Ascending aorta (tissue), 2 donors: ENCODE results near the gene IFT74. TPM values are rescaled to one million over a fixed set of nuclear protein-coding genes. Genes with fewer than 3 reads are reported as not detected.

Experiments used
- DNase-seq, 2 donors: peaks; one replicate each; pipeline ENCODE4 v3.0.0-alpha.2; 2019; ENCODE audit warnings: low spot score in 2 of 2
- H3K27ac ChIP-seq, 2 donors: fragments of 200-600 bp; sonication (generic); one replicate each; pipeline ENCODE4 v1.5.1; 2016 to 2017; ENCODE audit warnings: mild to moderate bottlenecking in 1 of 2
- H3K27me3 ChIP-seq: fragments of 200-600 bp; sonication (generic); one replicate; pipeline ENCODE4 v1.5.1; 2017
- H3K36me3 ChIP-seq, 2 donors: fragments of 200-600 bp; sonication (generic); one replicate each; pipeline ENCODE4 v1.5.1; 2016
- H3K4me1 ChIP-seq, 2 donors: fragments of 200-600 bp; sonication (generic); one replicate each; pipeline ENCODE4 v1.5.1; 2016 to 2017; ENCODE audit warnings: mild to moderate bottlenecking in 1 of 2
- H3K4me3 ChIP-seq, 2 donors: fragments of 200-600 bp; sonication (generic); one replicate each; pipeline ENCODE4 v1.5.1; 2016 to 2017; ENCODE audit warnings: mild to moderate bottlenecking in 1 of 2
- H3K9me3 ChIP-seq, 2 donors: fragments of 200-600 bp; sonication (generic); one replicate each; pipeline ENCODE4 v1.5.1; 2016
- CTCF ChIP-seq, 3 experiments: fragments of 200-600 bp in 2 of 3; fragments of 450-650 bp in 1 of 3; sonication (generic) in 2 of 3; IDR thresholded peaks; one replicate each; pipeline ENCODE4 v1.5.1; 2016 to 2019; ENCODE audit warnings: antibody characterized with exemption in 3 of 3, mild to moderate bottlenecking in 1 of 3, moderate library complexity in 1 of 3
- intact Hi-C: fragments of 100-400 bp; cut with DNase I; formaldehyde crosslinking; loops from one replicate; pipeline ENCODE4 v1.15.1; 2023
- total RNA-seq: library from RNA; depleted of rRNA; stranded (reverse); fragments of >200 nt; gene quantifications from one replicate; pipeline ENCODE4 v1.1.0, GENCODE V29; 2016

IFT74 gene
- total RNA-seq, 1 donor from 2014 or later, result 5.2 TPM

GRCh38 chr9:27037499-27037898, 81.3 kb downstream of the IFT74 start:
- Histone ChIP-seq H3K27ac (no peak overlapping the region), H3K27me3 (no peaks in the 10 kb centered on the region), H3K4me1 (no peaks in the 10 kb centered on the region), H3K9me3 (no peaks in the 10 kb centered on the region), H3K4me3 (no peak overlapping the region), H3K36me3 (no peaks in the 10 kb centered on the region)
- no peak for TF ChIP-seq CTCF (IDR thresholded peaks at IDR 0.05)
- intact Hi-C loops, result loop anchor here (10.0 kb wide), 1 partner anchor 157 kb away; no protein-coding TSS in a partner anchor
- DNase-seq, result no peak

GRCh38 chr9:27041746-27042145, 85.5 kb downstream of the IFT74 start:
- TF ChIP-seq CTCF (IDR thresholded peaks at IDR 0.05), result no peak
- DNase-seq, result no peak
- no peaks in the 10 kb centered on the region for H3K4me1 ChIP-seq
- H3K27ac ChIP-seq, result no peak overlapping the region
- H3K27me3 ChIP-seq, result no peaks in the 10 kb centered on the region
- intact Hi-C loops, result no loop called here
- H3K4me3 ChIP-seq, result no peak overlapping the region
- H3K9me3 ChIP-seq, result no peaks in the 10 kb centered on the region
- peaks cover 0 to 4% of the 10 kb centered on the region in 2 donors for H3K36me3 ChIP-seq

- Histone ChIP-seq H3K9me3 (no peaks in the 10 kb centered on the region), H3K4me1 (no peaks in the 10 kb centered on the region), H3K27me3 (no peaks in the 10 kb centered on the region), H3K36me3 (peaks cover 0 to 4% of the 10 kb centered on the region in 2 donors), H3K4me3 (no peak overlapping the region), H3K27ac (no peak overlapping the region)
- TF ChIP-seq CTCF (IDR thresholded peaks at IDR 0.05), result no peak
- no peak for DNase-seq
- intact Hi-C loops, result no loop called here
Observed at GRCh38 chr9:27042476-27042875, 86.3 kb downstream of the IFT74 start.

- no peak for DNase-seq
- Histone ChIP-seq H3K27ac (no peak overlapping the region), H3K4me1 (no peaks in the 10 kb centered on the region), H3K27me3 (no peaks in the 10 kb centered on the region), H3K9me3 (no peaks in the 10 kb centered on the region), H3K4me3 (no peak overlapping the region), H3K36me3 (peaks cover 0 to 5% of the 10 kb centered on the region in 2 donors)
- intact Hi-C loops, result no loop called here
- TF ChIP-seq CTCF (IDR thresholded peaks at IDR 0.05), result no peak
Observed at GRCh38 chr9:27043176-27043575, 87.0 kb downstream of the IFT74 start.

- Histone ChIP-seq H3K4me1 (no peaks in the 10 kb centered on the region), H3K9me3 (no peaks in the 10 kb centered on the region), H3K4me3 (no peak overlapping the region), H3K36me3 (peaks cover 0 to 11% of the 10 kb centered on the region in 2 donors), H3K27ac (no peak overlapping the region), H3K27me3 (no peaks in the 10 kb centered on the region)
- no peak for TF ChIP-seq CTCF (IDR thresholded peaks at IDR 0.05)
- intact Hi-C loops, result no loop called here
- DNase-seq, result no peak
Observed at GRCh38 chr9:27047136-27047535, 90.9 kb downstream of the IFT74 start.
